ENCODE data around the gene EXOC2.

The EXOC2 gene

DNA sequence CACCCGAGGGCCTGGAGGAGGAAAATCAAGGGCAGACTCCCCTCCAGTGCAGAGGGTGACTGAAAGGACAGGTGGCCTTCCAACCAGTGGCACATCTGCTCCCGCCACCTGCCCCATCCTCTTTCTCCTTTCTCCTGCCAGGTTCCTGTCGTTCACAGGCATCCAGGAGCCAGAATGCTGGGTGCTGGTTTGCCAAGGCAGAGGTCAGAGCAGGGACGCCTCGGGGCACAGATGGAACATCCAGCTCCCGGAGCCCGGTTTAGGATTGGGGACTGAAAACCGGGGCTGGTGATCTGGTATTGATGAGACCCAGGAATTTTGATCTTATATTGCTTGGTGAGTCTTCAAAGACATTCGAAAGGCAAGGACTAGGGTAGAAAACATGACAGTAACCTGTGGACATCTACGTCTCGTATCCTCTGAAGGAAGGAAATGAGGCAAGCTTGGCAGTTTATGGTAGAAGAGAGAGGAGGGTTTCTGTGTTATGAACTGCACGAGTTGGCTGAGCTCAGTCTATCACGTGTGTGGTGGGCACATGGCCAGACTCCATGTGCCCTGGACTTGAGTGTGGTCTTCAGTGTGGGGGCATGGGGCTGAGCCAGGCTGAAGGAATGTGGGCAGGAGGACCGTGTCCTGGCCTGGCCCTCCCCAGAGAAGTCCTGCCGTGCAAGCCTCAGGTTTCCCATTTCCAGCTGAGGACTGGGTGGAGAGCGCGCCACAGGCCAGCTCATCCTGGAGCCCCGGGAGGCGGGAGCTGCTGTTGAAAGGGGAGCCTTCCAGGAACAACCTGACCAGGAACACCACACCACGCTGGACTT lies 227.2 kb downstream of the EXOC2 start:
- H3K4me3 ChIP-seq (ENCODE audit: low read length), result no peak overlapping the region
- no peak for DNase-seq (ENCODE audit: low read depth, low spot score)

DNA sequence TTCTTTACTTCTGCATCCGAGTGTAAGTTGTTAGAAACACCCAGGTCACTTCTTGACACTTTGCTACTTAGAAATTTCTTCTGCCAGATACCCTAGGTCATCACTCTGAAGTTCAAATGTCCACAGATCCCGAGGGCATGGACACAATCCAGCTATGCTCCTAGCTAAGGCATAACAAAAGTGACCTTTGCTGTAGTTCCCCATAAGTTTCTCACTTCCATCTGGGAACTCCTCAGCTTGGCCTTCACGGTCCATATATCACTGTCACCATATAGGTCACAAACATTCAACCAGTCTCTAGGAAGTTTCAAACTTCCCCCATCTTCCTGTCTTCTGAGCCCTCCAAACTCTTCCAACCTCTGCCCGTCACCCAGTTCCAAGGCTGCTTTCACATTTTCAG lies 236.1 kb downstream of the EXOC2 start:
- DNase-seq (ENCODE audit: low read depth, low spot score), result no peak
- H3K4me3 ChIP-seq (ENCODE audit: low read length), result no peak overlapping the region

DNA sequence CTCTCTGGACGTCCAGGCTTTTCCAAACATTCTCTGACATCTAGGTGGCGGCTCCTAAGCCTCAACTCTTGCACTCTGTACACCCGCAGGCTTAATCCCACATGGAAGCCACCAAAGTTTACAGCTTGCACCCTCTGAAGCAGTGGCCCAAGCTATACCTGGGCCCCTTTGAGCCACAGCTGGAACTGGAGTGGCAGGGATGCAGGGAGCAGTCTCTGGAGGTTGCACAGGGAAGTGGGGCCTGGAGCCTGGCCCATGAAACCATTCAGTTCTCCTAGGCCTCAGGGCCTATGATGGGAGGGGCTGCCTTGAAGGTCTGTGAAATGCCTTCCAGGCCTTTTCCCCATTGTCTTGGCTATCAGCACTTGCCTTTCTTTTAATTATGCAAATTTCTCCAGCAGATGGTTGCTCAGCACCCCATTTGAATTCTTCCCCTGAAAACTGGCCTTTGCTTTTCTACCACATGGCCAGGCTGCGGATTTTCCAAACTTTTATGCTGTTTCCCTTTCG lies 236.5 kb downstream of the EXOC2 start:
- DNase-seq (ENCODE audit: low read depth, low spot score), result no peak
- H3K4me3 ChIP-seq (ENCODE audit: low read length), result no peak overlapping the region

DNA sequence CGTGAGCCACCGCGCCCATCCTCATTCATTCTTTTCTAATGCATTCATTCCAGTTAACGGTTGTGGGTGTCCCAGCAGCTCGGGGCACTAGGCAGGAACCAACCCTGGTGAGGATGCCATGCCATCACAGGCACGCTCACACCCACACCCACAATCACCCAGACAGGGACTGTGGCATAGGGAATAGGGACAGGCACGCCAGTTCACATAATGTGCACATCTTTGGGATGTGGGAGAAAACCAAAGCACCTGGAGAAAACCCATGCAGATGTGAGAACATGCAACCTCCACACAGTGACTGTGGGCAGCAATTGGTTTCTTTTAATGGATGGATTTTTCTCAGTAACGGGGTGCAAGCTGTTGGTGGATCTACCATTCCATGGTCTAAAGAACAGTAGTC lies 237.1 kb downstream of the EXOC2 start:
- DNase-seq (ENCODE audit: low read depth, low spot score), result no peak
- no peak overlapping the region for H3K4me3 ChIP-seq (ENCODE audit: low read length)

DNA sequence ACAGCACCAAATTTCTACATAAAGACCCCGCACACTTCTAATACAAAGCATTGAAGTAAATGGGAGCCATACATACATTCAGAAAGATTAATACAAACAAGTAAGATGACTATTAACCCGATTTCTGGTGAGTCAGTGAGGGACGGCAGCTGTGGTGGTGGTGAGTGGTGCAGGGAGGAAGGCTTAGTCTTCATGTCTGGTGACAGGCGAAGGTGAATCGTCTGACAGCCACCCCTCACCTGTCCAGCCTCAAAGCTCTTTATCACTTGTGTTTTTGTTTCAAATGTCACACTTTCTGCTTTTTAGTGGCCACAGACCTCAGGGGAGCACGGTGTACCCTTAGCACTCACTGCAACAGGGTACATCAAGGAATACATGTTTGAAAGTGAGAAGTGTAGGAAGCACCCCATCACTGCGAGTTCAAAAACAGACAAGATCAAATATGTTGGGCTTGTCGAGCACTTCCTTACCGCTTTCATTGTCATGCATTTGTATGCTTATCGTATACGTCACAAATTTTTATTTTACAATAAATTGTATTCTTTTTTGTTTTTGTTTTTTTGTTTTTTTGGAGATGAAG lies 237.8 kb downstream of the EXOC2 start:
- DNase-seq (ENCODE audit: low read depth, low spot score), result no peak
- H3K4me3 ChIP-seq (ENCODE audit: low read length), result no peak overlapping the region

DNA sequence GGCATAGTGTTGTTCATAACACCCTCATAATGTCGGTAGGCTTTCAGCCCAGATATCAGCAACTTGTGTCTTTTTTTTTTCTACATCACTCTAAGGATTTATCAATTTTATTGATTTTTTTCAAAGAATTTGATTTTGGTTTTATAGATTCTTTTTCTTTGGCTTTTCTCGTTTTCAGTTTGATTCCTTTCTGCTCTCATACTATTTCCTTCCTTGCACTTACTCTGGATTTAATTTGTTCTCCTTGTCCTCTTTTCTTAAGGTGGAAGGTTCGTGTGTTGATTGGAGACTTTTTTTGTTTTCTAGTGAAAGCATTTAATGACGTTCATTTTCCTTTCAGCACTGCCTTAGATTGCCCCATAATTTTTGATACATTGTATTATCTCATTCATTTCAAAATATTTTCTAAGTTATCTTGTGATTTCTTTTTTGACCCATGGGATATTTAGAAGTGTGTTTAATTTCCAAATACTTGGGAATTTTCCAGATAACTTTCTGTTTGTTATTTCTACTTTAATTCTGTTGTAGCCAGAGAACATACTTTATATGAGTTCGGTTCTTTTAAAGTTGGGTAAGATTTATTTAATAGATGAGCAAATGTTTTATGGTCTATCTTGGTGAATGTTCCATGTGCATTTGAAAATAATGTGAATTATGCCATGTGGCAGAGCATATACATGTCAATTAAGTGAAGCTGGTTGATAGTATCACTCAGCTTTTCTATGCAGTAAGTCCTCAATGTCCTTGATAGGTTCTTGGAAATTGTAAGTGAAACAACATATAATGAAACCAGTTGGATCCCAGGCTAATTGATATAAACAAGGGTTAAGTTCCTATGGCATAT lies 238.6 kb downstream of the EXOC2 start:
- no peak overlapping the region for H3K4me3 ChIP-seq (ENCODE audit: low read length)
- no peak for DNase-seq (ENCODE audit: low read depth, low spot score)

DNA sequence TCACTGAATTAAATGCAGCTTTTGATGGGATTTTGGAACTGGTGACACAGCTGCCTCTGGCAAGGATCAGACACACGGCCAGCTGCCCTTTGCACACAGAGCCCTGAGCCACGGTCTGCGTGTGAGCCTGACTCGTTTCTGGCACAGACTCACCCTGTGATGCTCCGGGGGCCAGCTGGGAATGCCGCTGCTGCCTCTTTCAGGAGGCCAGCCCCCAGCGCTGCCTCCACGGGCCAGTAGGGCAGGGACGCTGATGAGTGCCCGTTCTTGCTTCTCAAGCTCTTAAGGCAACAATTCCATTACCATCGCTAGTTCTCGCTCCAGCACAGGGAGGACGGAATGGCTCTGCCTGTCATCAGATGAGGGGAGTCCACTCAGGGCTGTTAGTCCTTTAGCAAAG lies 239.8 kb downstream of the EXOC2 start:
- no peak for DNase-seq (ENCODE audit: low read depth, low spot score)
- H3K4me3 ChIP-seq (ENCODE audit: low read length), result no peak overlapping the region

DNA sequence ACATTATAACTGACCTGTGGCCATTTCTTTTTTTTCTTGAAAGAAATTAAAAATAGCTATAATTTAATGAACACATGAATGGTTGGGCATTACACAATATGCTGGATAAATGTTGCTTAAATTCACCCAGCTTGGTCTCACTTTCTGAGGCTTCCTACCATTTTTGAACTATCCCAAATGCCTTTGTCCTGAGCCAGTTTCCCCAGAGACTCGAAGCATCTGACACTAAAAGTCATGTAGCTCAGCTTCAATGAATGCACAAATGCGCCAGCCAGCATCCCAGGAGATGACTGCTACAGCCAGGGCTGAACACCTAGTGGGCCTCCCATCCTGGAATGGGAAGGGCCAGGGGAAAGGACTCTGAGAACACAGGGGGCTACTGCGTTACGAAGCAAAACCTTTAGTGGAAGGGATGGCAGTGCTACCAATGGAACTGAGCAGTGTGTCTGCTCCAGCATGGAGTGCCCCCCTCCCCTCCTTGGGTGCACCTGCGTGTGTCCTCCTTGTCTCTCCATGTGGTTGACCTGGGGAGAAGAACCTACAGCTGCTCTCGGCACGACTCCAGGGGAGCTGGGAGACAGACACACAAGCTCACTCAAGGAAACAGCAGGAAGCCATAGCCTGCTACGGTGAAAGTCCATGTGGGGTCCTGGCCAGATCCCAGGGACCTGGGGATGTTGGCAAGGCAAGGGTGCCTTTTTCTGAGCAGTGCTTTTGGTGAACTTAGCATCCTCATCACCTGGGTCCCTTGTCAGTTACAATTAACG lies 240.5 kb downstream of the EXOC2 start:
- no peak for DNase-seq (ENCODE audit: low read depth, low spot score)

DNA sequence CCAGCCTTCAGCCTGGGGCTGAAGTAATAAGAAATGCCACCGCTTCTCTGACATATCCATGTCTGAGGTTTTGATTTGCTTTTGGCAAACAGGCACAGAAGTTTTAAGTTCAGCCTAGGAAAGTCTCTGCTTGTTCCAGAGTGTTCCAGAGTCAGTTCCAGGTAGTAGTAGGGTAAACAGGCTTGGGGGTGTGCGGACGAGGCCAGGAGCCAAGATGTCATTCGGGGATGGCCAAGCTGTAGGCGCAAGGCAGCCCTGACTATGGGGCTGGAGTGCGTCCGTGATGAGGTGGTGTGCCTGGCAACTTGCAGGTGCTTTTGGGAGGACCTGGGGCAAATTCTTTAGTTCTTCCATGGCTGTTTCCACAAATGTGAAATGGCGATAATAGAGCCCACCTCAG lies 241.1 kb downstream of the EXOC2 start:
- no peak for DNase-seq (ENCODE audit: low read depth, low spot score)
- H3K4me3 ChIP-seq (ENCODE audit: low read length), result no peak overlapping the region

More for the DNA sequence above, 240.5 kb downstream of the EXOC2 start:
- H3K4me3 ChIP-seq (ENCODE audit: low read length), result no peak overlapping the region

DNA sequence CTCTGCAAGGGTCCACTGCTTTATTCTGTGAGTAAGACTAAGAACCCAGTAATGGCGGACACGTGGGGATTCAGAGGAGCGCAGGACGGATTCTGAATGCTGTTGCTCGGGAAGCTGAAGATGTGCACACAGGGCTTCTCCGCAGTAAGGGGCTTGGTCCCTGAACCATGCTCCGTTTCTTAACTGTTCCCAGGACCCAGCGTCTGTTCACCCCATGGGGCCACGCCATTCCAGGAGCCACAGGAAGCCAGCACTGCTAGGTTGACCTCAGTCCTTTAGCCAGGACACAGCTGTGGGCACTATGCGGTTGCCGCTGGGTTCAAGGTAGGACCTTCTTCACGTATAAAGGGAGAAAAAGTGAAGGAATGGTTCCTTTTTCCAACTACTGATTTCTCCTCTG lies 241.6 kb downstream of the EXOC2 start:
- DNase-seq (ENCODE audit: low read depth, low spot score), result no peak
- no peak overlapping the region for H3K4me3 ChIP-seq (ENCODE audit: low read length)

DNA sequence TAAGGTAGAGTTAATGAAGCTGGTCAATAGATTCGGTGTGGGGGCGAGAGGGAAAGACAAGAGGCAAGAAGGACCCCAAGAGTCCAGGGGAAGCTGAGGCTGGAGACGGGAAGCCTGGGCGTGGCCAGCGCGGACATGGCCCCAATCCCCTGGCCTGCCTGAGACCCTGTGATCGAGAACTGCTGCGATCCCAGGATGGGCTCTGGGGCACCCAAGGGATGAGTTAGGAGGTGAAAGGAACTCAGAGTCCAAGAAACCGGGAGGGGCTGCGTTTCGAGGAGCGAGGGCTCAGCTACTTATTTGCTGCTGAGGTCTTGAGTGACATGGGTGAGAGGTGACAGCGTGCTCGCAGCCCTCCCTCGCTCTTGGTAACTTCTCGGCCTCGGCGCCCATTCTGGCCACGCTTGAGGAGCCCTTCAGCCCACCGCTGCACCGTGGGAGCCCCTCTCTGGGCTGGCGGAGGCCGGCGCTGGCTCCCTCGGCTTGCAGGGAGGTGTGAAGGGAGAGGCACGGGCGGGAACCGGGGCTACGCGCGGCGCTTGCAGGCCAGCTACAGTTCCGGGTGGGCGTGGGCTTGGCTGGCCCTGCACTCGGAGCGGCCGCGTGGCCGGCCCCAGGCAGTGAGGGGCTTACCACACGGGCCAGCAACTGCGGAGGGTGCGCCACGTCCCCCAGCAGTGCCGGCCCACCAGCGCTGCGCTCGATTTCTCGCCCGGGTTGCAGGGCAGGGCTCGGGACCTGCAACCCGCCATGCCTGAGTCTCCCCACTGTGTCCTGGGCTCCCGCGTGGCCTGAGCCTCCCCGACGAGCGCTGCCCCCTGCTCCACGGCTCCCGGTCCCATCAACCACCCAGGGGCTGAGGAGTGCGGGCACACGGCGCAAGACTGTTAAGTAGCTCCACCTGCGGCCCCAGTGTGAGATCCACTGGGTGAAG lies 243.2 kb downstream of the EXOC2 start:
- no peak overlapping the region for H3K4me3 ChIP-seq (ENCODE audit: low read length)
- DNase-seq (ENCODE audit: low read depth, low spot score), result no peak

DNA sequence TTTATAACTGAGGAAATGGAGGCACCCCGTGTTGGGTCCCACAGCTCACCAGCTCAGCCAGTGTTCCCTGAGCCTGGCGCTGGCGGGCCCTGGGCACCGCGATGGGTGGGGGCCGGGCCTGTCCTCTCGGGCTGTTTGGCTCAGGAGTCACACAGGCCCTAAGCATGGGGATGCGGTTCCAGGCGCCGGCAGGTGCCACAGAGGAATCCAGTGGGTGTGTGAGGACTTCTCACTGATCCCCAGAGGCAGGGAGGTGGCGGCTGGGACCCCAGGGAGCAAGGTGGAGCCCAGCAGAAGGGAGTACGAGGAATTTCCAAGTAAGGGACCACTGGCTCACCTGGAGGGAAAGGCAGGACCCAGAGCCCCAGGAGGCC lies 243.9 kb downstream of the EXOC2 start:
- no peak overlapping the region for H3K4me3 ChIP-seq (ENCODE audit: low read length)
- DNase-seq (ENCODE audit: low read depth, low spot score), result no peak

DNA sequence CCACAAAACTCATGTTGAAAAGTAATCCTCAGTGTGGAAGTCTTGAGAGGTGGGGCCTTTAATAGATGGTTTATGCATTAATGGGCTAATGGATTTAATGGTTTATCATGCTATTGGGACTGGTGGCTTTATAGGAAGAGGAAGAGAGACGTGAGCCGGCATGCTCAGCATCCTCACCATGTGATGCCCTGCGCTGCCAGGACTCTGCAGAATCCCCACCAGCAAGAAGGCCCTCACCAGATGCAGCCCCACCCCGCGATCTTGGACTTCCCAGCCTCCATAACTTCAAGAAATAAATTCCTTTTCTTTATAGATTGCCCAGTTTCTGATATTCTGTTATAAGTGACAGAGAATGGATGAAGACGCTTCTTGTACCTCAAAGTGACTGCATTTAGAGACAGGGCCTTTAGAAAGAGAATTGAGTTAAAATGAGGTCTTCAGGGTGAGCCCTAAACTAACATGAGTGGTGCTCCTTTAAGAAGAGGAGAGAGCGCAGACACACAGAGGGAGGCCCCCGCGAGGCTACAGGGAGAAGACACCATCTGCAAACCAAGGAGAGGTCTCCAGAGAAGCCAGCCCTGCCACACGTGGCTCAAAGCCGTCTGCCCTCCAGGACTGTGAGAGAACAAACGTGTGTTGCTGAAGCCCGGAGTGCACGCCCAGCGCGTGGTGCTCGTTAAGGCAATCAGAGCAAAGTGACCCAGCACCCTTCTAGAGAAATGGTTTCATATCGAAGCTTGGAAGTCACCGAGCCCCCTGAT lies 244.5 kb downstream of the EXOC2 start:
- DNase-seq (ENCODE audit: low read depth, low spot score), result no peak

DNA sequence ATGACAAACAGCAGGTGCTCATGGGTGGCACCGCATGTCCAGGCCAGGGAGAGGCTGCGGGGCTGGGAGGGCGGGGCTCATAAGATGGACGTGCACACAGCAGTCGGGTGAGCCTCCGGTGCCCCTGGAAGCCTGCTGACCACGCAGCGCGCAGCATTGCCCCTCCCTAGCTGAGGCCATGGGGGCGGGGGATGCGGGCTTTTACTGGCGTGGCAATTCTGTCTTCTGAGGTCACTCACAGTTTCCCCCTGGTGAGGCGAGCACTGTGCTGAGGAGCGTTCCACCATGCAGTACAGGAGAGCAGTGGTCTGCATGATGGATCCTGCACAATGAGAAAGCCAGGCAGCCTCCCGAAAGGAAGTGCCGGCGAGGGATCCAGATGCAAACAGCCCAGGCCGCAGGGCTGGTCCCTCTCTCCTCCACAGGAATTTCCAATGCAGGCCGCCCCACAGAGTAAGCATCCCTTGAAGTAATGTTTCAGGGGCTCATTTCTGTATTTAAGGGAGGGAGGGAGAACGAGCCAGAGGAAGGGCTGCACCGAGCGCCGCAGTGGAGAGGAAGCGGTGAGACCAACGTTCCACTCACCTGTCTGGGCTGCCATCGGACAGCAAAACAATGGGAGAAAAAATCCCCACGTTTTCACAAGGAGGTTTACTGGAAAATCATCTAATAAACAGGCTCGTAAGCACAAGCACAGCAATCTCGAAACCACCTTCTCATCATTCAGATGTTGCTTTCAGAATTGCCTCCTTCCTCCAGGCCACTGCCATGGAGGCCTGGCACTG lies 245.4 kb downstream of the EXOC2 start:
- H3K4me3 ChIP-seq (ENCODE audit: low read length), result no peak overlapping the region
- DNase-seq (ENCODE audit: low read depth, low spot score), result no peak

More for the DNA sequence above, 244.5 kb downstream of the EXOC2 start:
- no peak overlapping the region for H3K4me3 ChIP-seq (ENCODE audit: low read length)

DNA sequence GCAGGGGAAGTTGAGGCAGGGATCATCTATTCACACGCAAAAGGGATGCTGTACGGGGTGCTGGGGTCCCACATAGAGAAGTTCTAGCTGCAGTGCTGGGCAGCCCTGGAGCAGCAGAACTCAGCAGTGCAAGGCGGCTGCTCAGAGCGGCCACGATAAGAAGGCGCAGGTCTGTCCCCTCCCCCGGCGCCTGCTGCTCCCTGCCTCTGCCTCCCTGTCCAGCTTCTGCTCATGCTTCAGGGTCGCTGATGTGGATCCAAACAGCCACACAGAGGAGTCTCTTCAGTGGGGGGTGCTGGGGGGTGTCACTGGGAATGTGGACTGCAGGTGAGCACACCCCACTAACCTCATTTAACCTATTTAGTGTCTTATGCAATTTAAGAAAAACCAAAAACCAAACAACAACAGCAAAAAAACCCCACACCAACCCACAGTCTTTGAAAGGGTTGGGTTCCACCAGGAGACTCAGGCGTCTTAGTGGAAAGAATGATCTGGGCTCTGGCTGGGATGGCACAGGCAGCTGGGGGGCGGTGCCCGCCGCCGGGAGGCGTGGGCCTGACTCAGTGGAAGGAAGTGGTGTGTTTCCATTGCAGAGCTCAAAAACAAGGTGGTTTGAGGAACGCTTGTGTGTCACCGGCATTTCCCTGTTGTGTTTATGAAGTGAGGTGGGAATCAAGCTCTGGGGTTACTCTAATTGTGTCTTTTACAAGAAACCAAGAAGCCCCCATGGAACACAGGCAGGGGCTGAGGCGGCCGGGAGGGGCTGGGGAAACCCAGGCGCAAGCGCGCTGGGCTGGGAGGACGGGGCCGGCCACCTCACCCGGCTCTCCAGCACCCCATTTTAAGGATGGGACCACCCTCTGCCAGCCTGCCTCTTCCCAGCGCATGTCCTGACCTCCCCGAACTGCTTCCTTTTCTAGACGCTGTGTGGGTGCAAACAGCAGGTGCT lies 246.2 kb downstream of the EXOC2 start:
- DNase-seq (ENCODE audit: low read depth, low spot score), result peak; percentile 77
- H3K4me3 ChIP-seq (ENCODE audit: low read length), result no peak overlapping the region

Measured in Jurkat, Clone E6-1 (cell line).